ENCODE data around the gene HCFC1R1. TPM values are rescaled to one million over a fixed set of nuclear protein-coding genes. Genes with fewer than 3 reads are reported as not detected.

Gene HCFC1R1
- total RNA-seq, 1 donor from 2014 or later: 17.7 TPM

DNA sequence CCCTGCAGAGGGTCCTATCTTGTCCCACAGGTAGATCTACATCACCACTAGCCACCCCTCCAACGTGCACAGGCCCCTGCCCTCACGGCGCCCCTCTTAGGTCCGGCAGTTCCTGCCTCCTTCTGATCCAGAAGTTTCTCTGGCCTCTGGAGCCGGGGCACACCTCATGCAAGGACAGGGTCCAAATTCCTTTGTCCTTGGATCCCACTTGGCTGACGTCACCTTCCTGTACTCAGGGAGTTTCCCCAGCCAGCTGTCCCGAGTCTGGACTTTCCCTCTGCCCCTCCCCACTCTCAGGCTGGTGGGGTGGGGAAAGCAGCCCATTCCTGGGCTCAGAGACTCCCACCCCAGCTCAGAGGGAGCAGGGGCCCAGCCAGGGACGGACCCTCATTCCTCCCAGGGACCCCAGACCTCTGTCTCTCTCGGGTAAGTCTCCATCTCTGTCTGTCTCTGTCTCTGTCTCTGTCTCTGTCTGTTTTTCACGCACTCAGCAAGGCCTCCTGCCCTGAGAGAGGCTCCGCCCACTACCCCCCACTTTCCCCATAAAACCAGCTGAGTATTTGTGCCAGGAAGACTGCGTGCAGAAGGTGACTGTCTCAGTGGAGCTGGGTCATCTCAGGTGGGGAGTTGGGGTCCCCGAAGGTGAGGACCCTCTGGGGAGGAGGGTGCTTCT, 41.5 kb upstream of the HCFC1R1 start, which contains the start of gene IL32:
TSS of gene IL32 (plus strand) at position 572 of the 673 bp plus-strand sequence. CDS start 172 bp downstream, outside the sequence.
- ChIA-PET CTCF (interaction anchor here (4.2 kb wide), 1 partner anchor 65 kb away, joined by 19 read pairs; no protein-coding TSS in a partner anchor), POLR2A (no interaction called here)
- Mint-ChIP-seq H3K36me3 (ENCODE audit: low read depth) (no peaks in the 10 kb centered on the region), H3K4me1 (peaks cover 9% of the 10 kb centered on the region), H3K9me3 (no peaks in the 10 kb centered on the region), H3K27ac (no peak within 1 kb of the TSS), H3K27me3 (no peaks in the 10 kb centered on the region), H3K4me3 (no peak within 1 kb of the TSS)
- DNase-seq (no peak), ATAC-seq (ENCODE audit: low read depth) (no peak)
- intact Hi-C loops (cut with micrococcal nuclease): no loop called here
- TF ChIP-seq, protein P1, sequence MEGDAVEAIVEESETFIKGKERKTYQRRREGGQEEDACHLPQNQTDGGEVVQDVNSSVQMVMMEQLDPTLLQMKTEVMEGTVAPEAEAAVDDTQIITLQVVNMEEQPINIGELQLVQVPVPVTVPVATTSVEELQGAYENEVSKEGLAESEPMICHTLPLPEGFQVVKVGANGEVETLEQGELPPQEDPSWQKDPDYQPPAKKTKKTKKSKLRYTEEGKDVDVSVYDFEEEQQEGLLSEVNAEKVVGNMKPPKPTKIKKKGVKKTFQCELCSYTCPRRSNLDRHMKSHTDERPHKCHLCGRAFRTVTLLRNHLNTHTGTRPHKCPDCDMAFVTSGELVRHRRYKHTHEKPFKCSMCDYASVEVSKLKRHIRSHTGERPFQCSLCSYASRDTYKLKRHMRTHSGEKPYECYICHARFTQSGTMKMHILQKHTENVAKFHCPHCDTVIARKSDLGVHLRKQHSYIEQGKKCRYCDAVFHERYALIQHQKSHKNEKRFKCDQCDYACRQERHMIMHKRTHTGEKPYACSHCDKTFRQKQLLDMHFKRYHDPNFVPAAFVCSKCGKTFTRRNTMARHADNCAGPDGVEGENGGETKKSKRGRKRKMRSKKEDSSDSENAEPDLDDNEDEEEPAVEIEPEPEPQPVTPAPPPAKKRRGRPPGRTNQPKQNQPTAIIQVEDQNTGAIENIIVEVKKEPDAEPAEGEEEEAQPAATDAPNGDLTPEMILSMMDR (IDR thresholded peaks at IDR 0.05): no peak

DNA sequence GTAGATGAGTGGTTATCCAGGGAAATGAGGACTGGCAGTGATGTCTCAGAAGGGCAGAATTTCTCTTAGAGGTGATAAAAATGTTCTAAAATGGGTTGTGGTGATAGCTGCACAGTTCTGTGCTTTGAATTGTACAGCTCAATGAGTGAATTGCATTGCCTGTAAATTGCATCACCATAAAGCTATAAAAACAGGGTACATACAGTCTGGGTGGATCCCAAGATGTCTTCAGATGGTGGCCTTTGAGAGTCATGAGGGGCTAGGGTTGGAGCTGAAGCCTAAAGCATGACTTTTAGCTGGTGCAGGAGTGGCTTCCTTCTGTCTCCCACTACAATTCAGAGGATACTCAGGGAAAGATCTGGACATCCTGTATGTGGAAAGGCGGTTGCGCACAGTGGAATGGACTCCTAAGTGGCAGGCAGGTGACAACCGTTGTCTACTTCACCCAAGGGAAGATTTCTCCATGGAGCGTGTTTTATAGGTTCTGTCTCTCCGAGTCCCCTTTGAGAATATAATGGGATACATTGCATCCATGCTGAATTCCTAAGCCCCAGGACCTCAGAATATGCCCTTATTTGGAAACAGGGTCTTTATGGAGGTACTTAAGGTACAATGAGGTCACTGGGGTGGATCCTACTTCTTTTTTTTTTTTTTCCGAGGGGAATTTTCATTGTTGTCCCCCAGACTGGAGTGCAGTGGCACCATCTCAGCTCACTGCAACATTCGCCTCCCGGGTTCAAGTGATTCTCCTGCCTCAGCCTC, 40.1 kb upstream of the HCFC1R1 start:
- Mint-ChIP-seq H3K4me3 (no peak overlapping the region), H3K27ac (no peak overlapping the region), H3K27me3 (no peaks in the 10 kb centered on the region), H3K4me1 (peaks cover 16% of the 10 kb centered on the region), H3K9me3 (no peaks in the 10 kb centered on the region), H3K36me3 (ENCODE audit: low read depth) (peaks cover 1% of the 10 kb centered on the region)
- DNase-seq (no peak), ATAC-seq (ENCODE audit: low read depth) (no peak)
- CTCF ChIA-PET: interaction anchor here (0.8 to 4.2 kb wide), 2 partner anchors 66 to 102 kb away, joined by 4 to 19 read pairs; no protein-coding TSS in a partner anchor
- intact Hi-C loops (cut with micrococcal nuclease): no loop called here
- POLR2A ChIA-PET: interaction anchor here (0.6 to 1.0 kb wide), 3 partner anchors 11 to 214 kb away, joined by 3 to 10 read pairs (median 7); no protein-coding TSS in a partner anchor
- TF ChIP-seq, protein P1 (IDR thresholded peaks at IDR 0.05): no peak

DNA sequence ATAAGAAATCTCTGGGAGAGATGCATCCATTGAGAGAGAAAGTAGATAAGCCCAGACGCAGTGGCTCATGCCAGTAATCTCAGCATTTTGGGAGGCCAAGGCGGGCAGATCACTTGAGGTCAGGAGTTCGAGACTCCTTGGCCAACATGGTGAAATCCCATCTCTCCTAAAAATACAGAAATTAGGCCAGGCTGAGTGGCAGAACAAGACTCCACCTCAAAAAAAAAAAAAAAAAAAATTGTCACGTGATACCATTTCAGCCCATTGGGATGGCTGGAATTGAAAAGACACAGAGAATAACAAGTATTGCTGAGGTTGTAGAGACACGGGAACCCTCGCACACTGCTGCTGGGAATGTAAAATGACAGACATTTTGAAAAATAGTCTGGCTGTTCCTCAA, 38.8 kb upstream of the HCFC1R1 start:
- Mint-ChIP-seq H3K36me3 (ENCODE audit: low read depth) (peaks cover 1% of the 10 kb centered on the region), H3K9me3 (no peaks in the 10 kb centered on the region), H3K27ac (no peak overlapping the region), H3K4me1 (peaks cover 12% of the 10 kb centered on the region), H3K27me3 (no peaks in the 10 kb centered on the region), H3K4me3 (no peak overlapping the region)
- no peak for ATAC-seq (ENCODE audit: low read depth)
- POLR2A ChIA-PET: no interaction called here
- TF ChIP-seq, protein P1 (IDR thresholded peaks at IDR 0.05): no peak
- DNase-seq: no peak
- intact Hi-C loops (cut with micrococcal nuclease): no loop called here
- CTCF ChIA-PET: interaction anchor here (4.2 kb wide), 1 partner anchor 67 kb away, joined by 19 read pairs; no protein-coding TSS in a partner anchor

DNA sequence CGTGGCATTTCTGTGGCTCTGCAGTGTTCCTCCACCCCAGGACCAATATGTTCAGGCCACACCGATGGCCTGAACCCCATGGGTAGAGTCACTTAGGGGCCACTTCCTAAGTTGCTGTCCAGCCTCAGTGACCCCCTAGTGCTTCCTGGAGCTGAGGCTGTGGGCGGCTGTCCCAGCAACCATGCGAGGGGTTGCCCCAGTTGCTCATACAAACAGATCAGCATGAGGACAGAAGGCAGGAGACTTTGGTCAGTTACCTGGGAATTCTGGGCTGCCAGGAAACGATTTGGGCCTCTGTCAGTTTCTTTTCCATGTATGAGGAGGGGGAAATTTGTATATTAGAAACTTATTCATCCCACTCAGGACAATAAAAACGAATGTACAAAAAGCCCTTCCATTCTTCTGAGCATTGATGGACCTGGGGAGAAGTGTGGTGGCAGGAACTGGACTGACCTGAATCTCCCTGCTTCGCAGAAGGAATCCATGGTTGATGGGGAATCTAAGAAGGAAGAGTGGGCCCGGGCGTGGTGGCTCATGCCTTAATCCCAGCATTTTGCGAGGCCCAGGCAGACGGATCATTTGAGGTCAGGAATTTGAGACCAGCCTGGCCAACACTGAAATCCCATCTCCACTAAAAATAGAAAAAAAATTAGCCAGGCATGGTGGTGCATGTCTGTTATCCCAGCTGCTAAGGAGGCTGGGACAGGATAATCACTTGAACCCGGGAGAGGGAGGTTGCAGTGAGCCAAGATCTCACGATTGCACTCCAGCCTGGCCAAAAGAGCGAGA, 36.8 kb upstream of the HCFC1R1 start:
- POLR2A ChIA-PET: interaction anchor here (2.5 to 2.9 kb wide), 3 partner anchors 15 to 74 kb away, joined by 17 to 31 read pairs (median 18); partner anchors contain the start of gene ZNF213
- peaks cover 7% of the 10 kb centered on the region for H3K4me1 Mint-ChIP-seq
- peak overlapping the region; percentile 70 for H3K27ac Mint-ChIP-seq
- H3K27me3 Mint-ChIP-seq: no peaks in the 10 kb centered on the region
- H3K36me3 Mint-ChIP-seq (ENCODE audit: low read depth): peaks cover 1% of the 10 kb centered on the region
- intact Hi-C loops (cut with micrococcal nuclease): no loop called here
- no peaks in the 10 kb centered on the region for H3K9me3 Mint-ChIP-seq
- peak overlapping the region; percentile 83 for H3K4me3 Mint-ChIP-seq
- TF ChIP-seq, protein P1 (IDR thresholded peaks at IDR 0.05): no peak
- ATAC-seq (ENCODE audit: low read depth) (no peak), DNase-seq (no peak)
- CTCF ChIA-PET: interaction anchor here (1.0 to 3.0 kb wide), 7 partner anchors 10 to 105 kb away, joined by 4 to 61 read pairs (median 8); no protein-coding TSS in a partner anchor

Data from activated B cell treated with CpG ODN at 0.5 μM for 24 hours (primary cell).